Prostate gland (tissue), 2 donors: Measurements from ENCODE around the gene NHERF2. TPM values are rescaled to one million over a fixed set of nuclear protein-coding genes. Genes with fewer than 3 reads are reported as not detected.
"Not testable (repeated sequence)": the region's sequence is repeated elsewhere in the genome, so short reads cannot be mapped to it uniquely, and the experiment has no call there.

Experiments
- DNase-seq: peaks from one replicate; pipeline ENCODE4 v3.0.0-alpha.2; 2019; ENCODE audit warnings: low spot score
- H3K27ac ChIP-seq, 2 donors: fragments of 200-600 bp; sonication (generic); 2 replicates each; pipeline ENCODE4 v1.5.1; 2017 to 2019
- H3K27me3 ChIP-seq: fragments of 200-600 bp; sonication (generic); replicated peaks from 2 replicates; pipeline ENCODE4 v1.5.1; 2019; ENCODE audit not compliant: insufficient read depth
- H3K36me3 ChIP-seq, 2 donors: fragments of 200-600 bp; sonication (generic); 1 replicate in 1 of 2; 2 replicates in 1 of 2; pipeline versions ENCODE4 v1.5.1 to v1.8.1; 2017 to 2019
- H3K4me1 ChIP-seq: fragments of 200-600 bp; sonication (generic); replicated peaks from 2 replicates; pipeline ENCODE4 v1.5.1; 2019
- H3K4me3 ChIP-seq, 2 donors: fragments of 200-600 bp; sonication (generic); 2 replicates each; pipeline ENCODE4 v1.5.1; 2017 to 2019
- H3K9me3 ChIP-seq: fragments of 200-600 bp; sonication (generic); 2 replicates; pipeline ENCODE4 v1.5.1; 2017
- POLR2A ChIP-seq: fragments of 450-650 bp; IDR thresholded peaks from one replicate; pipeline ENCODE4 v1.6.1; 2016; ENCODE audit warnings: antibody characterized with exemption, mild to moderate bottlenecking
- POLR2AphosphoS5 ChIP-seq: sonication (generic); formaldehyde crosslinking; IDR thresholded peaks from one replicate; pipeline ENCODE4 v1.6.1; 2017; ENCODE audit warnings: antibody characterized with exemption
- WGBS: methylation state at CpG from one replicate; pipeline ENCODE4 v1.1.5; 2018; 5-methylcytosine and 5-hydroxymethylcytosine counted together
- intact Hi-C: fragments of 100-400 bp; cut with DNase I; formaldehyde crosslinking; loops from one replicate; pipeline ENCODE4 v1.14.2; 2022
- total RNA-seq, 2 donors: library from RNA; depleted of rRNA; stranded (reverse); fragments of >200 nt; gene quantifications; one replicate each; pipeline ENCODE4 v1.1.0, GENCODE V29; 2016
- TF ChIP-seq, protein P1 (sequence below), 4 experiments: fragments of 200-600 bp in 2 of 4; fragments of 450-650 bp in 2 of 4; sonication (generic) in 2 of 4; IDR thresholded peaks; 1 replicate in 3 of 4; 2 replicates in 1 of 4; pipeline ENCODE4 v1.5.1; 2016 to 2019; ENCODE audit warnings: antibody characterized with exemption in 4 of 4, mild to moderate bottlenecking in 2 of 4, moderate library complexity in 2 of 4

NHERF2 gene
- total RNA-seq, 2 donors from 2014 or later = 118 to 170 TPM

DNA sequence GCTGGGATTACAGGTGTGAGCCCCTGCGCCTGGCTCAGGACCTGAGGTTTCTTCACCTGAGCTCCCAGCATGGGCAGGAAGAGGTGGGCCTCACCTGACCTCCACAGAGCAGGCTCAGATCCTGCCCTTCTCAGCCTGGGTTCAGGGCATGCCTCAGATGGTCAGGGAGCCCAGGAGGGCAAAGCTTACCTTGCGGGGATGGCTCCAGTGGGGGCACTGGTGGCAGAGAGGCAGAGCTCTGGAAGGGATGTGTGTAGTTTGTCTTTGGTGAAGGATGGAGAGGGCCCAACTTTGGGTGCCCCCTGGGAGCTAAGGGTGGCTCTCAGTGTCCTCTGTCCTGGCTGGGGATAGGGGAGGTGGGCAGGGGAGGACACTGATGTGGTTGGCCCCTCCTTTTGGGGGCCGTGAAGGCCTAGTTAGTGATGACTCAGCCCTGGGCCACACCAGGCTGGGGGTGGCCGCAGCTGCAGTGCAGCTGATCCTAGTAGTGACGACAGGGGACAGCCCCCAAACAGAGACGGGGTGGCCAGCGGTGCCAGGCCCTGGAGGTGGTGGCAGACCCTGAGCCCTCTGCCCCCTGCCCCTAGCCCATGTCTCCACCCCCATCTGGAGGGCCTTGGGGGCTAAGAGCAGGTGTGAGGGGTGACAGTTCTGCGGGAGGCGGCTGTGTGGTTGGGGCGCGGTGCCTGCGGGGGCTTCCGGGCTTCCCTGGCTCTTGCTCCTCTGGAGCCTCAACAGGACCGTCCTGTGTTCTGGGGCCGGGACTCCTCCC, 5.8 kb downstream of the NHERF2 start:
- intact Hi-C loops = no loop called here
- peaks cover 43% of the 10 kb centered on the region for H3K4me1 ChIP-seq
- TF ChIP-seq POLR2AphosphoS5 (no peak), POLR2A (no peak)
- TF ChIP-seq, protein P1, sequence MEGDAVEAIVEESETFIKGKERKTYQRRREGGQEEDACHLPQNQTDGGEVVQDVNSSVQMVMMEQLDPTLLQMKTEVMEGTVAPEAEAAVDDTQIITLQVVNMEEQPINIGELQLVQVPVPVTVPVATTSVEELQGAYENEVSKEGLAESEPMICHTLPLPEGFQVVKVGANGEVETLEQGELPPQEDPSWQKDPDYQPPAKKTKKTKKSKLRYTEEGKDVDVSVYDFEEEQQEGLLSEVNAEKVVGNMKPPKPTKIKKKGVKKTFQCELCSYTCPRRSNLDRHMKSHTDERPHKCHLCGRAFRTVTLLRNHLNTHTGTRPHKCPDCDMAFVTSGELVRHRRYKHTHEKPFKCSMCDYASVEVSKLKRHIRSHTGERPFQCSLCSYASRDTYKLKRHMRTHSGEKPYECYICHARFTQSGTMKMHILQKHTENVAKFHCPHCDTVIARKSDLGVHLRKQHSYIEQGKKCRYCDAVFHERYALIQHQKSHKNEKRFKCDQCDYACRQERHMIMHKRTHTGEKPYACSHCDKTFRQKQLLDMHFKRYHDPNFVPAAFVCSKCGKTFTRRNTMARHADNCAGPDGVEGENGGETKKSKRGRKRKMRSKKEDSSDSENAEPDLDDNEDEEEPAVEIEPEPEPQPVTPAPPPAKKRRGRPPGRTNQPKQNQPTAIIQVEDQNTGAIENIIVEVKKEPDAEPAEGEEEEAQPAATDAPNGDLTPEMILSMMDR (IDR thresholded peaks at IDR 0.05) = no peak
- H3K27ac ChIP-seq = peak overlapping the region; percentile 77 to 83
- H3K27me3 ChIP-seq = no peaks in the 10 kb centered on the region
- no peak for DNase-seq
- no peaks in the 10 kb centered on the region for H3K9me3 ChIP-seq
- no peaks in the 10 kb centered on the region for H3K36me3 ChIP-seq
- H3K4me3 ChIP-seq = no peak overlapping the region
- WGBS = 79% methylated on average over 15 of the region's 15 CpGs

DNA sequence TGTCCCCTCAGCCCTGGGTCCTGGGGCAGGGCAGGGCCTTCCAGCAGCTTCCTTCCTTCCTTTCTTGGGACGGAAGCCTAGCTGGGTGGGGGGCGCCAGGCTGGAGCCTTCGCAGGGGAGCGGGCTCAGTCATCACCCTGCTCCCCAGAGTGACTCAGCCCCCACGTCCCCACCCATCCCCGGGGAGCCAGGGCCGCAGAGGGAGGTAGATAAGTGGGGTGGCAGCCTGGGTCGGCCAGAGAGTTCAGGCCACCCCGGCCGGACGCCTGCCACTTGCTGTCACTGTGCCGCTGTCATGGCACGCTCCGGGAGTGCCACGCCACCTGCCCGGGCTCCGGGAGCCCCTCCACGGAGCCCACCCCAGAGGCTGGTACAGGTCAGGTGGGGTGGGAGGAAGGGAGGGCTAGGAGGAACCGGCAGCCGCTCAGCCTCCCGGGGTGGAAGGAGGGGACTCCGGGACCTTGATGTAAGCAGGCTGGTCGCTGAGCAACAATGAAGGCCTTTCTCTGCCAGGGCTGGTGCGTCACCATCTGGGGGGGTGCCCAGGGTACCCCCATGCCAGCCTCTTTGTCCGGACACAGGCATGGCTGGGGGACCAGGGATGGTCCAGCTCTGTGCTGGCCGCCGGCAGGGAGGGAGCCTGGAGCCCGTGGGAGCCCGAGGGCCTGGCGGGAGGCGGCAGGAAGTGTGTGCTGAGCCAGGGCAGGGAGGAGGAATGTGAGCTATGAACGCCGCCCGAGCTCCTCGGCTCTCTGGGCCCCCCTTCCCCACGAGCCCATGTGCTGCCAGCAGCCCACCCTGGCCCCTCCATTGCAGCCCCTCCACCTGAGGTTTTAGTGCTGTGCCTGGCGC, 6.6 kb downstream of the NHERF2 start:
- DNase-seq = no peak
- Histone ChIP-seq H3K4me3 (peak overlapping the region in 1 of 2 donors; percentile 28), H3K27me3 (no peaks in the 10 kb centered on the region), H3K4me1 (peaks cover 42% of the 10 kb centered on the region), H3K36me3 (no peaks in the 10 kb centered on the region), H3K27ac (peak overlapping the region; percentile 77 to 83), H3K9me3 (no peaks in the 10 kb centered on the region)
- TF ChIP-seq, protein P1 (IDR thresholded peaks at IDR 0.05) = peak in 1 of 4 experiments; percentile 18
- TF ChIP-seq POLR2AphosphoS5 (peak; percentile 10), POLR2A (no peak)
- intact Hi-C loops = no loop called here
- 27% methylated on average over 20 of the region's 37 CpGs for WGBS

- intact Hi-C loops, H3K9me3 ChIP-seq, H3K36me3 ChIP-seq, DNase-seq, H3K27me3 ChIP-seq: not testable (repeated sequence)
- Histone ChIP-seq H3K27ac (peak overlapping the region; percentile 77 to 86), H3K4me1 (peaks cover 43% of the 10 kb centered on the region), H3K4me3 (peak overlapping the region in 1 of 2 donors; percentile 28)
- 46% methylated on average over 13 of the region's 32 CpGs for WGBS
Measured at GRCh38 chr16:2033909-2034695, 7.4 kb downstream of the NHERF2 start.

- peak overlapping the region in 1 of 2 donors; percentile 7 for H3K4me3 ChIP-seq
- no peak for TF ChIP-seq POLR2A
- TF ChIP-seq POLR2AphosphoS5 = no peak
- TF ChIP-seq, protein P1 (IDR thresholded peaks at IDR 0.05) = no peak
- 84% methylated on average over 17 of the region's 17 CpGs for WGBS
- H3K4me1 ChIP-seq = peaks cover 45% of the 10 kb centered on the region
- intact Hi-C loops = no loop called here
- H3K9me3 ChIP-seq = no peaks in the 10 kb centered on the region
- H3K27me3 ChIP-seq = no peaks in the 10 kb centered on the region
- H3K36me3 ChIP-seq = no peaks in the 10 kb centered on the region
- no peak for DNase-seq
- peak overlapping the region; percentile 86 to 93 for H3K27ac ChIP-seq
Measured at GRCh38 chr16:2034696-2035430, 8.2 kb downstream of the NHERF2 start.
